Umbilical cord (tissue), 2 donors: ENCODE results near the gene PRPF31. TPM values are rescaled to one million over a fixed set of nuclear protein-coding genes. Genes with fewer than 3 reads are reported as not detected.
"Not testable (repeated sequence)": the region's sequence is repeated elsewhere in the genome, so short reads cannot be mapped to it uniquely, and the experiment has no call there.

Source experiments
- DNase-seq: peaks from one replicate; pipeline ENCODE4 v3.0.0-alpha.2; 2015; ENCODE audit warnings: low spot score
- total RNA-seq: library from RNA; depleted of rRNA; stranded (reverse); fragments of >200 nt; gene quantifications from one replicate; pipeline ENCODE4 v1.2.3, GENCODE V29; 2014; ENCODE audit warnings: low replicate concordance; ENCODE audit not compliant: insufficient read depth

The PRPF31 gene
- total RNA-seq, 1 donor from 2014 or later = 21.2 TPM

GRCh38 chr19:54160854-54161253 lies 45.3 kb downstream of the PRPF31 start:
- DNase-seq = no peak

- DNase-seq = peak; percentile 58
Observed at GRCh38 chr19:54162241-54162805, 46.8 kb downstream of the PRPF31 start.

GRCh38 chr19:54162884-54163283 lies 47.3 kb downstream of the PRPF31 start:
- DNase-seq = no peak

- DNase-seq = no peak
Observed at GRCh38 chr19:54164369-54165068, 49.0 kb downstream of the PRPF31 start.

GRCh38 chr19:54165222-54165621 lies 49.7 kb downstream of the PRPF31 start:
- no peak for DNase-seq

- peak; percentile 87 for DNase-seq
Observed at GRCh38 chr19:54168174-54168917, 52.8 kb downstream of the PRPF31 start.

GRCh38 chr19:54169149-54169740 lies 53.7 kb downstream of the PRPF31 start:
- DNase-seq = no peak

GRCh38 chr19:54171736-54172431 lies 56.3 kb downstream of the PRPF31 start:
- DNase-seq = not testable (repeated sequence)

GRCh38 chr19:54172471-54173358 lies 57.2 kb downstream of the PRPF31 start, which contains the start of gene TMC4:
TMC4 (minus strand) TSS chr19:54173160; CDS start chr19:54173117, 43 bp downstream.
- DNase-seq = peak; percentile 32

GRCh38 chr19:54173359-54173699 lies 57.8 kb downstream of the PRPF31 start:
- DNase-seq = no peak

GRCh38 chr19:54173951-54174834 lies 58.6 kb downstream of the PRPF31 start:
- DNase-seq = no peak

GRCh38 chr19:54178581-54179261 lies 63.2 kb downstream of the PRPF31 start:
- no peak for DNase-seq

GRCh38 chr19:54179262-54179852 lies 63.8 kb downstream of the PRPF31 start:
- no peak for DNase-seq

- DNase-seq = peak; percentile 65
Observed at GRCh38 chr19:54179921-54180461, 64.4 kb downstream of the PRPF31 start.

GRCh38 chr19:54180691-54181091 lies 65.1 kb downstream of the PRPF31 start:
- no peak for DNase-seq
